HG03045 (cell line): ENCODE measurements around the gene AHRR.

Source experiments
- ATAC-seq: cut with Tn5 transposase; IDR thresholded peaks from one replicate; pipeline ENCODE4 v1.9.1; 2021; ENCODE audit warnings: mild to moderate bottlenecking, moderate library complexity; ENCODE audit not compliant: unreplicated experiment

Gene AHRR

GRCh38 chr5:425714-426113, 104.2 kb downstream of the AHRR start:
- no peak for ATAC-seq

- no peak for ATAC-seq
These were observed 105.0 kb downstream of the AHRR start for GRCh38 chr5:426392-426976.

- no peak for ATAC-seq
These were observed 106.0 kb downstream of the AHRR start for GRCh38 chr5:427415-428087.

- ATAC-seq: no peak
These were observed 106.7 kb downstream of the AHRR start for GRCh38 chr5:428219-428618.

GRCh38 chr5:428754-429452, 107.4 kb downstream of the AHRR start:
- ATAC-seq: no peak

- no peak for ATAC-seq
These were observed 108.1 kb downstream of the AHRR start for GRCh38 chr5:429453-430188.

- no peak for ATAC-seq
These were observed 108.9 kb downstream of the AHRR start for GRCh38 chr5:430214-430925.

- ATAC-seq: peak; percentile 50
These were observed 109.6 kb downstream of the AHRR start for GRCh38 chr5:431001-431710.

GRCh38 chr5:431711-432050, 110.2 kb downstream of the AHRR start:
- no peak for ATAC-seq

- ATAC-seq: no peak
These were observed 110.8 kb downstream of the AHRR start for GRCh38 chr5:432201-432927.

- ATAC-seq: no peak
These were observed 111.6 kb downstream of the AHRR start for GRCh38 chr5:432928-433791.

- ATAC-seq: no peak
These were observed 112.3 kb downstream of the AHRR start for GRCh38 chr5:433836-434235.

GRCh38 chr5:434443-435146, 113.1 kb downstream of the AHRR start:
- ATAC-seq: no peak

- ATAC-seq: no peak
These were observed 113.8 kb downstream of the AHRR start for GRCh38 chr5:435156-435790.

GRCh38 chr5:435961-436640, 114.6 kb downstream of the AHRR start:
- no peak for ATAC-seq

- ATAC-seq: no peak
These were observed 115.1 kb downstream of the AHRR start for GRCh38 chr5:436641-436975.

- no peak for ATAC-seq
These were observed 115.8 kb downstream of the AHRR start for GRCh38 chr5:437281-437771.
